Measurements from ENCODE around the gene ADGRG3. TPM values are rescaled to one million over a fixed set of nuclear protein-coding genes. Genes with fewer than 3 reads are reported as not detected.

Gene ADGRG3
- polyA plus RNA-seq, 1 donor (not counting 4 experiments of a cell fraction or from before 2014, with no cell fraction given): not detected

GRCh38 chr16:57725151-57725550 is 57.0 kb downstream of the ADGRG3 start:
- TF ChIP-seq CTCF (optimal IDR thresholded peaks at IDR 0.05 in 1 of 3, IDR thresholded peaks at IDR 0.05 in 1 of 3, conservative IDR thresholded peaks at IDR 0.05 in 1 of 3; ENCODE audit: extremely low read depth in 1 of 3, insufficient read depth in 2 of 3, low read length in 3 of 3) (no peak), EZH2 (IDR thresholded peaks at IDR 0.05; ENCODE audit: low read length) (no peak)
- no peak for FAIRE-seq

GRCh38 chr16:57725554-57725953 is 57.4 kb downstream of the ADGRG3 start:
- no peaks in the 10 kb centered on the region for H3K4me1 ChIP-seq (ENCODE audit: control insufficient read depth, extremely low read depth, insufficient read depth, low read length)
- dilution Hi-C loops (cut with MboI; ENCODE audit: extremely low pct_ligation_motif_present, low sequenced_read_pairs): no loop called here
- DNase-seq (ENCODE audit: low read depth, low spot score): no peak

More at GRCh38 chr16:57725151-57725550, 57.0 kb downstream of the ADGRG3 start:
- no peak overlapping the region for H3K9ac ChIP-seq (ENCODE audit: control insufficient read depth, extremely low read depth, insufficient read depth, low read length)
- H4K20me1 ChIP-seq (ENCODE audit: control insufficient read depth, extremely low read depth, insufficient read depth, low read length): no peaks in the 10 kb centered on the region
- H3K27me3 ChIP-seq (ENCODE audit: control insufficient read depth, extremely low read depth, insufficient read depth, low read length): no peaks in the 10 kb centered on the region
- no peak overlapping the region for H3K27ac ChIP-seq (ENCODE audit: control insufficient read depth, insufficient read depth, low read length)
- dilution Hi-C loops (cut with MboI; ENCODE audit: extremely low pct_ligation_motif_present, low sequenced_read_pairs): no loop called here
- no peaks in the 10 kb centered on the region for H3K9me3 ChIP-seq (ENCODE audit: control insufficient read depth, low read depth, low read length)
- no peak overlapping the region for H2AFZ ChIP-seq (ENCODE audit: control insufficient read depth, low read length)
- no peaks in the 10 kb centered on the region for H3K36me3 ChIP-seq (ENCODE audit: control insufficient read depth in 2 of 2, extremely low read depth in 1 of 2, insufficient read depth in 2 of 2, low read length in 2 of 2)
- no peaks in the 10 kb centered on the region for H3K9me1 ChIP-seq (ENCODE audit: control insufficient read depth, extremely low read depth, insufficient read depth, low read length)
- H3K79me2 ChIP-seq (ENCODE audit: control insufficient read depth, insufficient read depth, low read length): no peaks in the 10 kb centered on the region
- H3K4me1 ChIP-seq (ENCODE audit: control insufficient read depth, extremely low read depth, insufficient read depth, low read length): no peaks in the 10 kb centered on the region
- H3K4me2 ChIP-seq (ENCODE audit: control insufficient read depth, extremely low read depth, insufficient read depth, low read depth, low read length): no peak overlapping the region
- DNase-seq (ENCODE audit: low read depth, low spot score): no peak
- H3K4me3 ChIP-seq (ENCODE audit: control insufficient read depth in 2 of 3, extremely low read depth in 1 of 3, insufficient read depth in 2 of 3, low read depth in 1 of 3, low read length in 3 of 3): no peak overlapping the region

More at GRCh38 chr16:57725554-57725953, 57.4 kb downstream of the ADGRG3 start:
- no peaks in the 10 kb centered on the region for H3K36me3 ChIP-seq (ENCODE audit: control insufficient read depth in 2 of 2, extremely low read depth in 1 of 2, insufficient read depth in 2 of 2, low read length in 2 of 2)
- FAIRE-seq: no peak
- no peaks in the 10 kb centered on the region for H3K9me1 ChIP-seq (ENCODE audit: control insufficient read depth, extremely low read depth, insufficient read depth, low read length)
- H3K4me2 ChIP-seq (ENCODE audit: control insufficient read depth, extremely low read depth, insufficient read depth, low read depth, low read length): no peak overlapping the region
- H3K4me3 ChIP-seq (ENCODE audit: control insufficient read depth in 2 of 3, extremely low read depth in 1 of 3, insufficient read depth in 2 of 3, low read depth in 1 of 3, low read length in 3 of 3): no peak overlapping the region
- H3K27ac ChIP-seq (ENCODE audit: control insufficient read depth, insufficient read depth, low read length): no peak overlapping the region
- H2AFZ ChIP-seq (ENCODE audit: control insufficient read depth, low read length): no peak overlapping the region
- no peaks in the 10 kb centered on the region for H3K9me3 ChIP-seq (ENCODE audit: control insufficient read depth, low read depth, low read length)
- H4K20me1 ChIP-seq (ENCODE audit: control insufficient read depth, extremely low read depth, insufficient read depth, low read length): no peaks in the 10 kb centered on the region
- H3K9ac ChIP-seq (ENCODE audit: control insufficient read depth, extremely low read depth, insufficient read depth, low read length): no peak overlapping the region
- H3K27me3 ChIP-seq (ENCODE audit: control insufficient read depth, extremely low read depth, insufficient read depth, low read length): no peaks in the 10 kb centered on the region
- H3K79me2 ChIP-seq (ENCODE audit: control insufficient read depth, insufficient read depth, low read length): no peaks in the 10 kb centered on the region
- no peak for TF ChIP-seq EZH2 (IDR thresholded peaks at IDR 0.05; ENCODE audit: low read length)
- TF ChIP-seq CTCF (optimal IDR thresholded peaks at IDR 0.05 in 1 of 3, IDR thresholded peaks at IDR 0.05 in 1 of 3, conservative IDR thresholded peaks at IDR 0.05 in 1 of 3; ENCODE audit: extremely low read depth in 1 of 3, insufficient read depth in 2 of 3, low read length in 3 of 3): no peak
